CD8-positive, alpha-beta memory T cell (primary cell): Measurements from ENCODE around the gene METAP1D. TPM values are rescaled to one million over a fixed set of nuclear protein-coding genes. Genes with fewer than 3 reads are reported as not detected.
"Not testable (repeated sequence)": the region's sequence is repeated elsewhere in the genome, so short reads cannot be mapped to it uniquely, and the experiment has no call there.

Experiments used
- CTCF ChIA-PET: fragments of 350-600 bp; sonication (Branson Sonifier 250); formaldehyde crosslinking; loops from one replicate; lab custom pipeline; 2021; ENCODE audit warnings: antibody characterized with exemption; lab: Charles Lee
- POLR2A ChIA-PET: fragments of 350-600 bp; sonication (Branson Sonifier 250); formaldehyde crosslinking; loops from one replicate; lab custom pipeline; 2021; ENCODE audit warnings: antibody characterized with exemption; lab: Charles Lee
- DNase-seq, 5 donors: peaks; one replicate each; pipeline versions ENCODE4 v3.0.0 to v3.0.0-alpha.2; 2020 to 2022; ENCODE audit warnings: mixed read lengths in 1 of 5
- H3K27ac ChIP-seq: one replicate; pipeline ENCODE4 v1.7.0; 2013; ENCODE audit warnings: low read depth, mild to moderate bottlenecking, low read length, moderate library complexity
- H3K27me3 ChIP-seq: 2 replicates; pipeline ENCODE4 v1.7.0; 2013; ENCODE audit warnings: low read length, mild to moderate bottlenecking; ENCODE audit not compliant: insufficient read depth, poor library complexity, severe bottlenecking
- H3K36me3 ChIP-seq: 2 replicates; pipeline ENCODE4 v1.7.0; 2013; ENCODE audit warnings: mild to moderate bottlenecking, low read length, moderate library complexity; ENCODE audit not compliant: insufficient read depth
- H3K4me1 ChIP-seq: 2 replicates; pipeline ENCODE4 v1.7.0; 2013; ENCODE audit warnings: mild to moderate bottlenecking, low read length, moderate library complexity; ENCODE audit not compliant: insufficient read depth
- H3K4me3 ChIP-seq: 2 replicates; pipeline ENCODE4 v1.7.0; 2013; ENCODE audit warnings: mild to moderate bottlenecking, low read length
- H3K9me3 ChIP-seq: 2 replicates; pipeline ENCODE4 v1.7.0; 2013; ENCODE audit warnings: mild to moderate bottlenecking, low read length
- H3K27ac Mint-ChIP-seq, 8 donors: one replicate each; pipeline ENCODE4 v1.8.0; 2020 to 2021; ENCODE audit warnings: mixed read lengths in 8 of 8, mild to moderate bottlenecking in 6 of 8, inconsistent platforms in 3 of 8, moderate library complexity in 3 of 8
- H3K27me3 Mint-ChIP-seq, 2 donors: one replicate each; pipeline ENCODE4 v1.8.0; 2020 to 2021; ENCODE audit warnings: mixed read lengths in 2 of 2, mild to moderate bottlenecking in 1 of 2, moderate library complexity in 1 of 2
- H3K36me3 Mint-ChIP-seq, 3 donors: one replicate each; pipeline ENCODE4 v1.8.0; 2020 to 2021; ENCODE audit warnings: mixed read lengths in 3 of 3, inconsistent platforms in 1 of 3, mild to moderate bottlenecking in 1 of 3
- H3K4me1 Mint-ChIP-seq, 3 donors: one replicate each; pipeline ENCODE4 v1.8.0; 2020 to 2021; ENCODE audit warnings: mixed read lengths in 3 of 3, inconsistent platforms in 1 of 3, mild to moderate bottlenecking in 1 of 3
- H3K4me3 Mint-ChIP-seq, 7 donors: one replicate each; pipeline ENCODE4 v1.8.0; 2020 to 2021; ENCODE audit warnings: mixed read lengths in 7 of 7, mild to moderate bottlenecking in 6 of 7, moderate library complexity in 4 of 7, inconsistent platforms in 2 of 7
- H3K9me3 Mint-ChIP-seq, 5 donors: one replicate each; pipeline ENCODE4 v1.8.0; 2020 to 2022; ENCODE audit warnings: mixed read lengths in 5 of 5, mild to moderate bottlenecking in 3 of 5, moderate library complexity in 2 of 5, inconsistent platforms in 1 of 5
- polyA plus RNA-seq: library from polyadenylated mRNA; unstranded; fragments of 300-500 nt; fragmentation: Illumina TruSeq; gene quantifications from one replicate; pipeline ENCODE4 v1.2.3, GENCODE V29; 2021
- total RNA-seq, 2 experiments: library from RNA; stranded (reverse); gene quantifications; one replicate each; pipeline ENCODE4 v1.2.3, GENCODE V29; 2021

The METAP1D gene
- total and polyA plus RNA-seq, 3 experiments from 2014 or later = 2.7 to 10.2 (median 9.0) TPM

GRCh38 chr2:172052000-172052983 is 52.5 kb downstream of the METAP1D start:
- Mint-ChIP-seq H3K4me3 (no peak overlapping the region), H3K9me3 (no peaks in the 10 kb centered on the region)

GRCh38 chr2:172053486-172053885 is 53.7 kb downstream of the METAP1D start:
- POLR2A ChIA-PET = no interaction called here

More at GRCh38 chr2:172052000-172052983, 52.5 kb downstream of the METAP1D start:
- Histone ChIP-seq H3K36me3 (no peaks in the 10 kb centered on the region), H3K9me3 (no peaks in the 10 kb centered on the region), H3K4me3 (no peak overlapping the region), H3K27ac (no peak overlapping the region), H3K27me3 (no peaks in the 10 kb centered on the region), H3K4me1 (no peaks in the 10 kb centered on the region)
- DNase-seq = no peak
- Mint-ChIP-seq H3K4me1 (no peaks in the 10 kb centered on the region), H3K27me3 (no peaks in the 10 kb centered on the region), H3K27ac (no peak overlapping the region), H3K36me3 (no peaks in the 10 kb centered on the region)
- ChIA-PET POLR2A (interaction anchor here (0.6 kb wide), 1 partner anchor 44 kb away, joined by 6 read pairs; no protein-coding TSS in a partner anchor), CTCF (no interaction called here)

GRCh38 chr2:172056293-172056692 is 56.5 kb downstream of the METAP1D start:
- H3K27ac Mint-ChIP-seq = no peak overlapping the region
- no peaks in the 10 kb centered on the region for H3K4me1 Mint-ChIP-seq
- no peak overlapping the region for H3K27ac ChIP-seq
- no peaks in the 10 kb centered on the region for H3K9me3 ChIP-seq
- no peaks in the 10 kb centered on the region for H3K9me3 Mint-ChIP-seq
- H3K4me3 Mint-ChIP-seq = no peak overlapping the region
- H3K4me3 ChIP-seq = no peak overlapping the region
- ChIA-PET CTCF (no interaction called here), POLR2A (no interaction called here)
- DNase-seq = no peak
- no peaks in the 10 kb centered on the region for H3K4me1 ChIP-seq
- no peaks in the 10 kb centered on the region for H3K36me3 ChIP-seq
- H3K27me3 ChIP-seq = no peaks in the 10 kb centered on the region
- H3K36me3 Mint-ChIP-seq = no peaks in the 10 kb centered on the region
- H3K27me3 Mint-ChIP-seq = no peaks in the 10 kb centered on the region

More at GRCh38 chr2:172053486-172053885, 53.7 kb downstream of the METAP1D start:
- no peaks in the 10 kb centered on the region for H3K4me1 ChIP-seq
- H3K27ac ChIP-seq = no peak overlapping the region
- Mint-ChIP-seq H3K27ac (no peak overlapping the region), H3K27me3 (no peaks in the 10 kb centered on the region), H3K36me3 (no peaks in the 10 kb centered on the region), H3K4me1 (no peaks in the 10 kb centered on the region), H3K4me3 (no peak overlapping the region), H3K9me3 (no peaks in the 10 kb centered on the region)
- H3K4me3 ChIP-seq = no peak overlapping the region
- no peaks in the 10 kb centered on the region for H3K9me3 ChIP-seq
- no peaks in the 10 kb centered on the region for H3K36me3 ChIP-seq
- CTCF ChIA-PET = no interaction called here
- H3K27me3 ChIP-seq = no peaks in the 10 kb centered on the region
- DNase-seq = no peak

- no peaks in the 10 kb centered on the region for H3K27me3 ChIP-seq
- no peaks in the 10 kb centered on the region for H3K36me3 ChIP-seq
- no peak overlapping the region for H3K27ac ChIP-seq
- H3K9me3 Mint-ChIP-seq = no peaks in the 10 kb centered on the region
- DNase-seq = no peak
- peak overlapping the region in 1 of 8 donors; percentile 17 for H3K27ac Mint-ChIP-seq
- ChIA-PET CTCF (no interaction called here), POLR2A (no interaction called here)
- no peak overlapping the region for H3K4me3 ChIP-seq
- H3K27me3 Mint-ChIP-seq = no peaks in the 10 kb centered on the region
- no peak overlapping the region for H3K4me3 Mint-ChIP-seq
- no peaks in the 10 kb centered on the region for H3K4me1 ChIP-seq
- H3K4me1 Mint-ChIP-seq = no peaks in the 10 kb centered on the region
- peaks cover 7 to 17% (median 13%) of the 10 kb centered on the region in 3 donors for H3K36me3 Mint-ChIP-seq
- H3K9me3 ChIP-seq = no peaks in the 10 kb centered on the region
Observed at GRCh38 chr2:172058660-172059059, 58.9 kb downstream of the METAP1D start.

- not testable (repeated sequence) for H3K4me3 ChIP-seq
Observed at GRCh38 chr2:172060118-172060517, 60.4 kb downstream of the METAP1D start.

GRCh38 chr2:172062402-172063004 is 62.8 kb downstream of the METAP1D start:
- no peaks in the 10 kb centered on the region for H3K36me3 ChIP-seq
- Mint-ChIP-seq H3K36me3 (peaks cover 15 to 25% (median 23%) of the 10 kb centered on the region in 3 donors), H3K27me3 (no peaks in the 10 kb centered on the region), H3K27ac (no peak overlapping the region), H3K9me3 (no peaks in the 10 kb centered on the region), H3K4me1 (no peaks in the 10 kb centered on the region), H3K4me3 (no peak overlapping the region)
- ChIA-PET POLR2A (interaction anchor here (0.6 kb wide), 1 partner anchor 70 kb away, joined by 5 read pairs; no protein-coding TSS in a partner anchor), CTCF (no interaction called here)
- H3K9me3 ChIP-seq = no peaks in the 10 kb centered on the region
- no peak for DNase-seq
- H3K4me1 ChIP-seq = no peaks in the 10 kb centered on the region
- no peak overlapping the region for H3K27ac ChIP-seq
- no peaks in the 10 kb centered on the region for H3K27me3 ChIP-seq
- no peak overlapping the region for H3K4me3 ChIP-seq

More at GRCh38 chr2:172060118-172060517, 60.4 kb downstream of the METAP1D start:
- not testable (repeated sequence) for H3K27ac ChIP-seq, H3K36me3 ChIP-seq, H3K4me1 Mint-ChIP-seq, H3K27me3 Mint-ChIP-seq, H3K9me3 Mint-ChIP-seq, H3K27ac Mint-ChIP-seq, H3K4me1 ChIP-seq, H3K27me3 ChIP-seq, DNase-seq, H3K9me3 ChIP-seq, H3K4me3 Mint-ChIP-seq
- ChIA-PET CTCF (interaction anchor here (0.7 kb wide), 1 partner anchor 11 kb away, joined by 3 read pairs; no protein-coding TSS in a partner anchor), POLR2A (interaction anchor here (0.6 kb wide), 1 partner anchor 11 kb away, joined by 3 read pairs; no protein-coding TSS in a partner anchor)
- H3K36me3 Mint-ChIP-seq = peaks cover 10 to 23% (median 18%) of the 10 kb centered on the region in 3 donors

- Mint-ChIP-seq H3K4me1 (no peaks in the 10 kb centered on the region), H3K36me3 (peaks cover 17 to 26% (median 23%) of the 10 kb centered on the region in 3 donors), H3K27me3 (no peaks in the 10 kb centered on the region), H3K27ac (no peak overlapping the region), H3K4me3 (no peak overlapping the region), H3K9me3 (no peaks in the 10 kb centered on the region)
- DNase-seq = no peak
- Histone ChIP-seq H3K27ac (no peak overlapping the region), H3K4me3 (no peak overlapping the region), H3K4me1 (no peaks in the 10 kb centered on the region), H3K9me3 (no peaks in the 10 kb centered on the region), H3K27me3 (no peaks in the 10 kb centered on the region), H3K36me3 (no peaks in the 10 kb centered on the region)
- ChIA-PET POLR2A (interaction anchor here (0.6 kb wide), 1 partner anchor 71 kb away, joined by 5 read pairs; no protein-coding TSS in a partner anchor), CTCF (no interaction called here)
Observed at GRCh38 chr2:172063446-172063845, 63.7 kb downstream of the METAP1D start.

- Mint-ChIP-seq H3K36me3 (peaks cover 19 to 28% (median 27%) of the 10 kb centered on the region in 3 donors), H3K9me3 (no peaks in the 10 kb centered on the region), H3K4me1 (no peaks in the 10 kb centered on the region), H3K27ac (no peak overlapping the region), H3K27me3 (peaks cover 1 to 4% of the 10 kb centered on the region in 2 donors), H3K4me3 (no peak overlapping the region)
- H3K36me3 ChIP-seq = no peaks in the 10 kb centered on the region
- no peak overlapping the region for H3K27ac ChIP-seq
- ChIA-PET POLR2A (no interaction called here), CTCF (no interaction called here)
- no peaks in the 10 kb centered on the region for H3K27me3 ChIP-seq
- H3K4me3 ChIP-seq = no peak overlapping the region
- no peak for DNase-seq
- no peaks in the 10 kb centered on the region for H3K4me1 ChIP-seq
- no peaks in the 10 kb centered on the region for H3K9me3 ChIP-seq
Observed at GRCh38 chr2:172065111-172065510, 65.4 kb downstream of the METAP1D start.
